ENCODE measurements around the gene NEFH. TPM values are rescaled to one million over a fixed set of nuclear protein-coding genes. Genes with fewer than 3 reads are reported as not detected.

NEFH gene
- 0.97 and 1.1 TPM in 2 replicates for total RNA-seq

GRCh38 chr22:29479417-29480261 is at the start of gene NEFH:
TSS of gene NEFH (plus strand) at chr22:29480218. CDS start at chr22:29480263, 45 bp downstream.

GRCh38 chr22:29438283-29438682 is 41.7 kb upstream of the NEFH start, which contains the start of gene RFPL1:
TSS of gene RFPL1 (plus strand) at chr22:29438583.

Other genes with a start within 250 kb of the NEFH start
- 18.2 and 20.8 TPM in 2 replicates for gene RHBDD3, start 212.2 kb upstream of the NEFH start, total RNA-seq
- 162 and 165 TPM in 2 replicates for gene EWSR1, start 211.9 kb upstream of the NEFH start, total RNA-seq
- gene GAS2L1, start 173.6 kb upstream of the NEFH start, total RNA-seq = 16.3 and 20.5 TPM in 2 replicates
- 0.61 and 2.9 TPM in 2 replicates for gene RASL10A, start 164.5 kb upstream of the NEFH start, total RNA-seq
- 94.5 and 121 TPM in 2 replicates for gene AP1B1, start 91.6 kb upstream of the NEFH start, total RNA-seq
- not detected in 2 replicates for gene RFPL1, start 41.6 kb upstream of the NEFH start, total RNA-seq
- gene THOC5, start 73.5 kb downstream of the NEFH start, total RNA-seq = 52.0 and 52.4 TPM in 2 replicates
- gene NIPSNAP1, start 100.9 kb downstream of the NEFH start, total RNA-seq = 53.6 and 66.9 TPM in 2 replicates
- gene NF2, start 123.4 kb downstream of the NEFH start, total RNA-seq = 88.0 and 111 TPM in 2 replicates
- not detected in 2 replicates for gene CABP7, start 239.8 kb downstream of the NEFH start, total RNA-seq